ENCODE results near the gene CSNK1G1.

- TF ChIP-seq, protein P1, sequence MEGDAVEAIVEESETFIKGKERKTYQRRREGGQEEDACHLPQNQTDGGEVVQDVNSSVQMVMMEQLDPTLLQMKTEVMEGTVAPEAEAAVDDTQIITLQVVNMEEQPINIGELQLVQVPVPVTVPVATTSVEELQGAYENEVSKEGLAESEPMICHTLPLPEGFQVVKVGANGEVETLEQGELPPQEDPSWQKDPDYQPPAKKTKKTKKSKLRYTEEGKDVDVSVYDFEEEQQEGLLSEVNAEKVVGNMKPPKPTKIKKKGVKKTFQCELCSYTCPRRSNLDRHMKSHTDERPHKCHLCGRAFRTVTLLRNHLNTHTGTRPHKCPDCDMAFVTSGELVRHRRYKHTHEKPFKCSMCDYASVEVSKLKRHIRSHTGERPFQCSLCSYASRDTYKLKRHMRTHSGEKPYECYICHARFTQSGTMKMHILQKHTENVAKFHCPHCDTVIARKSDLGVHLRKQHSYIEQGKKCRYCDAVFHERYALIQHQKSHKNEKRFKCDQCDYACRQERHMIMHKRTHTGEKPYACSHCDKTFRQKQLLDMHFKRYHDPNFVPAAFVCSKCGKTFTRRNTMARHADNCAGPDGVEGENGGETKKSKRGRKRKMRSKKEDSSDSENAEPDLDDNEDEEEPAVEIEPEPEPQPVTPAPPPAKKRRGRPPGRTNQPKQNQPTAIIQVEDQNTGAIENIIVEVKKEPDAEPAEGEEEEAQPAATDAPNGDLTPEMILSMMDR (IDR thresholded peaks at IDR 0.05), result no peak
- TF ChIP-seq POLR2A (IDR thresholded peaks at IDR 0.05) (no peak), POLR2AphosphoS5 (IDR thresholded peaks at IDR 0.05; ENCODE audit: insufficient read depth in 1 of 2, low read depth in 1 of 2) (no peak)
These were observed 23.4 kb upstream of the CSNK1G1 start for GRCh38 chr15:64379216-64379960.
